M059J (cell line): ENCODE results near the gene CLGN. TPM values are rescaled to one million over a fixed set of nuclear protein-coding genes. Genes with fewer than 3 reads are reported as not detected.

ENCODE experiments used
- total RNA-seq: library from RNA; depleted of rRNA; stranded (reverse); fragments of >200 nt; shearing (Covaris generic); gene quantifications from 2 replicates; pipeline ENCODE4 v1.2.3, GENCODE V29; 2014; rRNA removed

Gene CLGN
- total RNA-seq, 1 experiment from 2014 or later: 7.4 TPM

Other genes starting within 250 kb of the CLGN start
- gene SCOC, start 54.0 kb downstream of the CLGN start, total RNA-seq: 47.5 and 83.0 TPM in 2 replicates
- not detected in 2 replicates for gene MGAT4D, start 70.6 kb upstream of the CLGN start, total RNA-seq
- gene ELMOD2, start 96.5 kb upstream of the CLGN start, total RNA-seq: 20.5 and 26.6 TPM in 2 replicates
- not detected in 2 replicates for gene UCP1, start 141.3 kb upstream of the CLGN start, total RNA-seq